Left ventricle myocardium inferior (tissue), 1 donor: ENCODE measurements around the gene HOXA7. TPM values are rescaled to one million over a fixed set of nuclear protein-coding genes. Genes with fewer than 3 reads are reported as not detected.

Experiments
- DNase-seq: peaks from one replicate; pipeline ENCODE4 v3.0.0-alpha.2; 2020
- H3K27ac ChIP-seq: fragments of 200-600 bp; replicated peaks from 2 replicates; pipeline ENCODE4 v1.8.0; 2021
- H3K27me3 ChIP-seq: fragments of 200-600 bp; 2 replicates; pipeline ENCODE4 v1.8.0; 2021; ENCODE audit warnings: low read depth
- H3K36me3 ChIP-seq: fragments of 200-600 bp; 2 replicates; pipeline ENCODE4 v1.8.0; 2021
- H3K4me1 ChIP-seq: fragments of 200-600 bp; 2 replicates; pipeline ENCODE4 v1.8.0; 2021
- H3K4me3 ChIP-seq: fragments of 200-600 bp; 2 replicates; pipeline ENCODE4 v1.8.0; 2021; ENCODE audit warnings: mild to moderate bottlenecking, moderate library complexity
- H3K9me3 ChIP-seq: fragments of 200-600 bp; replicated peaks from 2 replicates; pipeline ENCODE4 v1.8.0; 2021
- intact Hi-C: fragments of 100-400 bp; cut with micrococcal nuclease; formaldehyde crosslinking; loops from one replicate; pipeline ENCODE4 v1.11.0; 2022
- total RNA-seq: library from RNA; stranded (reverse); fragmentation: NEBNext Ultra II Directional; extraction: Animal tissue kit (Norgen Biotek cat#: 25700); gene quantifications from one replicate; pipeline ENCODE4 v1.2.1, GENCODE V29; 2021
- TF ChIP-seq, protein P1 (sequence below): fragments of 200-600 bp; IDR thresholded peaks from 2 replicates; pipeline ENCODE4 v1.8.0; 2021; ENCODE audit warnings: antibody characterized with exemption, mild to moderate bottlenecking, borderline replicate concordance
- donor health status: DM: no; HTN: yes; CAD: no; lungs with severe emphysema.

HOXA7 gene
- total RNA-seq, 1 donor from 2014 or later, result 0.36 TPM

DNA sequence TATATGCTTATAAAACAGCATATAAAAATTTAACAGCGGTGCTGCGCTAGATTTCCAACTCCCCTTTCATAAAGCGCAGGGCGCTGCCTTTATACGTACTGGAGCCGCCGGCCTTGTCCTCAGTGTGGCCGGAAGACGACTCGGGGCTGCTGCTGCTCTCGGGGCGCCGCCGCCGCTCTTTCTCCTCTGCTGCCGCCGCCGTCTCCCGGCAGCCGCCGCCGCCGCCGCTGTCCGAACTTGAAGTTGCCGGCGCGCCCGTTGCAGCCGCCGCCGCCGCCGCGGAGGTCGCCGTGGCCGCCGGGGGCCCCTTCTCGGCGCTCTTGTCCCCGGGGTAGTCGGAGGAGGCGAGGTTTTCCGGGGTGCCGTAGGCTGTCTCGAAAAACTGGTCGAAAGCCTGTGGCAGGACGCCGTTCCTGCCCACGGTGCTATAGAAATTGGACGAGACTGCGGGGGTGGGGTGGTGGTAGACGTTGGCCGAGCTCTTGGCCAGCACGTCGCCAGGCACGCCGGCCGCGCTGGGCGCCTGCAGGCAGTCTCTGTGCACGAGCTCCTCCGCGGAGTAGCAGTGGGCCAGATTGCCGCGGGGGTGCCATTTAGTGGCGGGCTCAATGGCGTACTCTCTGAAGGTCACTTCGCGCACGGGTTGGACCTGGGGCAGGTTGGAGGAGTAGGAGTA, 28.0 kb upstream of the HOXA7 start:
- peaks cover 58% of the 10 kb centered on the region for H3K4me1 ChIP-seq
- peak overlapping the region; percentile 59 for H3K4me3 ChIP-seq
- H3K27me3 ChIP-seq, result peaks cover 100% of the 10 kb centered on the region
- no peak overlapping the region for H3K27ac ChIP-seq
- H3K36me3 ChIP-seq, result no peaks in the 10 kb centered on the region
- intact Hi-C loops, result no loop called here
- TF ChIP-seq, protein P1, sequence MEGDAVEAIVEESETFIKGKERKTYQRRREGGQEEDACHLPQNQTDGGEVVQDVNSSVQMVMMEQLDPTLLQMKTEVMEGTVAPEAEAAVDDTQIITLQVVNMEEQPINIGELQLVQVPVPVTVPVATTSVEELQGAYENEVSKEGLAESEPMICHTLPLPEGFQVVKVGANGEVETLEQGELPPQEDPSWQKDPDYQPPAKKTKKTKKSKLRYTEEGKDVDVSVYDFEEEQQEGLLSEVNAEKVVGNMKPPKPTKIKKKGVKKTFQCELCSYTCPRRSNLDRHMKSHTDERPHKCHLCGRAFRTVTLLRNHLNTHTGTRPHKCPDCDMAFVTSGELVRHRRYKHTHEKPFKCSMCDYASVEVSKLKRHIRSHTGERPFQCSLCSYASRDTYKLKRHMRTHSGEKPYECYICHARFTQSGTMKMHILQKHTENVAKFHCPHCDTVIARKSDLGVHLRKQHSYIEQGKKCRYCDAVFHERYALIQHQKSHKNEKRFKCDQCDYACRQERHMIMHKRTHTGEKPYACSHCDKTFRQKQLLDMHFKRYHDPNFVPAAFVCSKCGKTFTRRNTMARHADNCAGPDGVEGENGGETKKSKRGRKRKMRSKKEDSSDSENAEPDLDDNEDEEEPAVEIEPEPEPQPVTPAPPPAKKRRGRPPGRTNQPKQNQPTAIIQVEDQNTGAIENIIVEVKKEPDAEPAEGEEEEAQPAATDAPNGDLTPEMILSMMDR, result no peak
- no peaks in the 10 kb centered on the region for H3K9me3 ChIP-seq
- DNase-seq, result no peak

DNA sequence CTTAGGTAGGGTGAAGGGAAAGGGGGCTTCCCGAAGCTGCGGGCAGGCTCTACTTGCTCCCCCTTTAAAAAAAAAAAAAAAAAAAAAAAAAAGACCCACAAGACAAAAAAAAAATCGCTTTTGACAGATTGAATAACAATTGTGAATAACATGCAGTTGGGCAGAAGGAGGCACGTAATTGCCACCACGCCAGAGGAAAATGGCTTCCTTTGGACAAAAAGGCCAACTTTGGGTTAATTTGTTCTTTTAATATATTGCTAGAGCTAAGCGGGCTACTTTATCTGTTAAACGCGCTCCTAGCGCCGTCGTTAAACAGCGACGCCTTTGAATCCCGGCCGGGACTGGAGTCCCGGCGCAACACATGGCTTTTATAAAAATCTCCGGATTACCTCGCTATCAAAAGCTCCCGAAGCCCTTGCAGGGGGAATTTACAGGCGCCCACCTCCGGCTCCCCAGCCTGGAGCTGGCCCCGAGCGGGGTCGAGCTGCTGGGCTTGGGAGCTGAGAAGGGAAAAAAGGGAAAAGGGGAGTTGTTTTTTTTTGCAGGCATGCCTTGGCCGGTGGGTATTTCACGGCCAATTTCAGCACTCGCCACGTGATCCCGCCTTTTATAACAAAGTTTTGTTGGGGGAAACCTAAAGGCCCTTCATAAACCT, 27.3 kb upstream of the HOXA7 start:
- H3K4me1 ChIP-seq, result peaks cover 54% of the 10 kb centered on the region
- peak overlapping the region; percentile 59 for H3K4me3 ChIP-seq
- DNase-seq, result no peak
- intact Hi-C loops, result no loop called here
- H3K27ac ChIP-seq, result no peak overlapping the region
- TF ChIP-seq, protein P1, result no peak
- no peaks in the 10 kb centered on the region for H3K36me3 ChIP-seq
- H3K27me3 ChIP-seq, result peaks cover 100% of the 10 kb centered on the region
- H3K9me3 ChIP-seq, result no peaks in the 10 kb centered on the region

DNA sequence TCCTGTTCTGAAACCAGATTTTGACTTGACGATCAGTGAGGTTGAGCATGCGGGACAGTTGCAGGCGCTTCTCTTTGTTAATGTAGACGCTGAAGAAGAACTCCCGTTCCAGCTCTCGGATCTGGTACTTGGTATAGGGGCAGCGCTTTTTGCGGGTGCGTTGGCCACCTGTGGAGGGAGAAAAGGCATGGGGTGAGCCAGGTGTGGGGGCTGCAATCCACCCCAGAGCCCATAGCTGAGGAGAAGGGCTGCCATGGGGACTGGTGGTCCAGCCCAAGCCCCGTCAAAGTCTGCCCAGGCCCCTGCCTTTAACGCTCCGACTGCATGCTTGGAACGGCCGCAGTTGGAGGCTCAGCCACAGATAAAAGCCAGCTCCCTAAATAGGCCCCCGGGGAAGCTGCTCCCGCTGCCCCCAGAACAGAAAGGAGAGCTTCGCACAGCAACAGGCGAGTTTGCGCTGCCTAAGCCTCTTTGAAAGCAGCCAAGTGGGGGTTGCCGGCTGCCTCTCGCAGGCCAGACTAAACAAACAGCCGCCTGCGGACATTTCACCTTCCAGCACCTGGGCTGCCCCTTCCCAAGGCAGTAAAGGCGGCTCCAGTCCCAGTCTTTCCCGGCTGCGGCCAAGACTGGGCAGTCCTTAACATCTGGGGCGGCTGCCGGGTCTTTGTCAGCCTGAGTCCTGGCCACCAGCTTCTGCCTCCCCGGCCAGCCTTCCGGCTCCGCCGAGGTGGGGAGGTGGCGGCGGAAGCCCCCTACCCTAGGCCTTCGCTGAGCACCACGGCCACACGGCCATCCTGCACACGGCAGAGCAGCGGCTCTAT, 26.6 kb upstream of the HOXA7 start:
- H3K36me3 ChIP-seq, result no peaks in the 10 kb centered on the region
- peak overlapping the region; percentile 59 for H3K4me3 ChIP-seq
- intact Hi-C loops, result no loop called here
- TF ChIP-seq, protein P1, result no peak
- no peak for DNase-seq
- H3K9me3 ChIP-seq, result no peaks in the 10 kb centered on the region
- peaks cover 100% of the 10 kb centered on the region for H3K27me3 ChIP-seq
- no peak overlapping the region for H3K27ac ChIP-seq
- peaks cover 47% of the 10 kb centered on the region for H3K4me1 ChIP-seq

DNA sequence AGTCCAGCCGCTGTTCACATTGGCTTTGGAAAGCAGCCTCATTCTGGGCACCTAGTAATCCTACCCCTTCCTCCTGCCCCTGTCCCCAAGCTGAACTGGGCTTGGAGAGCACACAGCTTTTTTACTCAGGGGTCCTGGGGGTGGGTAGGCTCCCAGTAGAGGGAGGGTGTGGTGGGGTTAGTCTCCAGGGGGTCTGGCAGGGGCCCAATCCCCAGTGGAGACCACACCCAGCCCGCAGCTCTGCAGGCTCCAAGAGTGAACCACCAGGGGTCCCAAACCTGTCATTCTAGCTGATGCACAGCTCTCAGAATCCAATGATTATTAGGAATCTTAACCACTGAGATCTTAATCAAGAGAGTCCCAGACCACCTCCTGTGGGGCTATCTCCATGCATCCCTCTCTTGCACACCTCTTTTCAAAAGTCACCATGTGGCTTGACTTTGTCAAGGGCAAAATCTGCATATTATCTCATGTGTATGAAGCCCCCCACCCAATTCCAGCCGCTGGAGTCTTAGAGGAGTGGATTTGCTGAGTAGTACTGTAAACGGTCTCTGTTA, 25.9 kb upstream of the HOXA7 start:
- no peaks in the 10 kb centered on the region for H3K9me3 ChIP-seq
- no peaks in the 10 kb centered on the region for H3K36me3 ChIP-seq
- no peak overlapping the region for H3K4me3 ChIP-seq
- H3K27ac ChIP-seq, result no peak overlapping the region
- TF ChIP-seq, protein P1, result no peak
- peaks cover 100% of the 10 kb centered on the region for H3K27me3 ChIP-seq
- intact Hi-C loops, result no loop called here
- DNase-seq, result no peak
- H3K4me1 ChIP-seq, result peaks cover 40% of the 10 kb centered on the region

DNA sequence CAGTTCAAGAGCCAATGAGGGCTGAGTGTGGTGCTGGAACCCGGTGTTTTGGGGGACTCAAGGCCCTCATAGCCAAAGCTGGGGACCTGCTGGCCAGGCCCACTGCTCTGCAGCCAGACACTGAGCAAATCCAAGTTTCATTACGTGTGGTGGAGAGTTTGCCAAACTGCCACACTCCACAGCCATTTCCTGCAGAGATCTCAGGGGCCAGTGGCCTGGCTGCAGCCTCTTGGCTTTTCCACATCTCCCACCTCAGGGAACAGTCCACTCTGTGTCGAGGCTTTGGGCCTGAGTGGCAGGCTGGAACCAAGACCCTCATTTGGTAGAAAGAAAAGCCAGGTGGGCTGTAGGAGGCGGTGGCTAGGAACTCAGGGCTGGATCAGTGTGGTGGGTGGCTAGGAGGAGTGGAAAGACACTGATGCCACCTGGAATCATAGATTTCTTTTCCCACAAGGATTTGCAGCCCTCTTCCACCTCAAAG, 25.4 kb upstream of the HOXA7 start:
- TF ChIP-seq, protein P1, result no peak
- Histone ChIP-seq H3K27ac (no peak overlapping the region), H3K4me3 (no peak overlapping the region), H3K9me3 (no peaks in the 10 kb centered on the region), H3K36me3 (no peaks in the 10 kb centered on the region), H3K27me3 (peaks cover 100% of the 10 kb centered on the region), H3K4me1 (peaks cover 40% of the 10 kb centered on the region)
- DNase-seq, result no peak
- intact Hi-C loops, result no loop called here
